IMR-90 (cell line): ENCODE measurements around the gene LTBP1. TPM values are rescaled to one million over a fixed set of nuclear protein-coding genes. Genes with fewer than 3 reads are reported as not detected.

ENCODE experiments used
- ATAC-seq: fragments of 200-7000 bp; cut with Tn5 transposase; 2 replicates; pipeline ENCODE4 v1.9.1; 2020; ENCODE audit warnings: low read depth, mild to moderate bottlenecking, moderate library complexity
- BruUV-seq: library from RNA; stranded (reverse); fragments of 400-500 nt; replicated peaks from 2 replicates; lab custom pipeline; 2021; lab: Mats Ljungman, UMichigan
- CTCF ChIA-PET: fragments of 300-600 bp; formaldehyde crosslinking; extraction: SDS; loops from one replicate; lab custom pipeline; 2021; ENCODE audit warnings: antibody characterized with exemption; lab: Yijun Ruan, JAX
- POLR2A ChIA-PET: fragments of 300-600 bp; sonication (Branson Sonifier 250); formaldehyde crosslinking; loops from one replicate; lab custom pipeline; 2022; ENCODE audit warnings: antibody characterized with exemption; ENCODE audit not compliant: unreplicated experiment; lab: Charles Lee
- DNase-seq: peaks from one replicate; pipeline ENCODE4 v3.0.0; 2013
- H2AFZ ChIP-seq: replicated peaks from 2 replicates; pipeline ENCODE3; 2013; ENCODE audit warnings: low read length, mild to moderate bottlenecking; ENCODE audit not compliant: poor library complexity
- H2AK5ac ChIP-seq: 2 replicates; pipeline ENCODE4 v1.6.1; 2013; ENCODE audit warnings: low read depth, low read length, inconsistent platforms
- H2AK9ac ChIP-seq: replicated peaks from 2 replicates; pipeline ENCODE3; 2013; ENCODE audit warnings: mild to moderate bottlenecking, low read depth, low read length, moderate library complexity; ENCODE audit not compliant: poor library complexity
- H2BK120ac ChIP-seq: 2 replicates; pipeline ENCODE4 v1.6.1; 2013; ENCODE audit warnings: low read depth, low read length, inconsistent platforms
- H2BK15ac ChIP-seq: 3 replicates; pipeline ENCODE4 v1.6.1; 2013; ENCODE audit warnings: low read depth, low read length, inconsistent platforms
- H2BK20ac ChIP-seq: 2 replicates; pipeline ENCODE4 v1.6.1; 2013; ENCODE audit warnings: low read depth, mild to moderate bottlenecking, inconsistent platforms, low read length, moderate library complexity
- H2BK5ac ChIP-seq: 2 replicates; pipeline ENCODE4 v1.6.1; 2013; ENCODE audit warnings: mild to moderate bottlenecking, low read depth, low read length, inconsistent platforms; ENCODE audit not compliant: poor library complexity, severe bottlenecking
- H3K14ac ChIP-seq: replicated peaks from 2 replicates; pipeline ENCODE4 v1.6.1; 2013; ENCODE audit warnings: low read depth, low read length, inconsistent platforms
- H3K18ac ChIP-seq: 2 replicates; pipeline ENCODE4 v1.6.1; 2013; ENCODE audit warnings: low read depth, low read length, control low read depth
- H3K23ac ChIP-seq: 2 replicates; pipeline ENCODE4 v1.6.1; 2013; ENCODE audit warnings: low read depth, low read length, inconsistent platforms
- H3K27ac ChIP-seq: 2 replicates; pipeline ENCODE4 v1.5.1; 2013; ENCODE audit warnings: mild to moderate bottlenecking, control low read depth, low read length; ENCODE audit not compliant: insufficient read depth
- H3K27me3 ChIP-seq: 2 replicates; pipeline ENCODE4 v1.6.1; 2013; ENCODE audit warnings: low read length; ENCODE audit not compliant: control insufficient read depth, insufficient read depth
- H3K36me3 ChIP-seq: 2 replicates; pipeline ENCODE4 v1.6.1; 2013; ENCODE audit warnings: low read length, mixed read lengths; ENCODE audit not compliant: control insufficient read depth, insufficient read depth
- H3K4ac ChIP-seq: 2 replicates; pipeline ENCODE4 v1.6.1; 2013; ENCODE audit warnings: low read depth, low read length, inconsistent platforms
- H3K4me1 ChIP-seq: 2 replicates; pipeline ENCODE4 v1.6.1; 2013; ENCODE audit warnings: low read length, mixed read lengths; ENCODE audit not compliant: control insufficient read depth, insufficient read depth
- H3K4me2 ChIP-seq: 2 replicates; pipeline ENCODE4 v1.6.1; 2013; ENCODE audit warnings: low read depth, mild to moderate bottlenecking, control low read depth, low read length, moderate library complexity
- H3K4me3 ChIP-seq: 2 replicates; pipeline ENCODE4 v1.5.1; 2013; ENCODE audit warnings: low read depth, mild to moderate bottlenecking, control low read depth, low read length, moderate library complexity; ENCODE audit not compliant: insufficient read depth
- H3K56ac ChIP-seq: 2 replicates; pipeline ENCODE4 v1.6.1; 2013; ENCODE audit warnings: low read length, inconsistent platforms; ENCODE audit not compliant: insufficient read depth; ENCODE audit errors: extremely low read depth
- H3K79me1 ChIP-seq, 2 experiments: 2 replicates each; pipeline ENCODE4 v1.6.1; 2013; ENCODE audit warnings: low read length in 2 of 2, inconsistent platforms in 1 of 2, low read depth in 1 of 2
- H3K9ac ChIP-seq: 2 replicates; pipeline ENCODE4 v1.6.1; 2013; ENCODE audit warnings: low read depth, low read length, control low read depth
- H3K9me1 ChIP-seq: 2 replicates; pipeline ENCODE4 v1.6.1; 2013; ENCODE audit warnings: low read length, inconsistent platforms; ENCODE audit not compliant: insufficient read depth
- H3K9me3 ChIP-seq: 2 replicates; pipeline ENCODE4 v1.6.1; 2013; ENCODE audit warnings: low read length; ENCODE audit not compliant: control insufficient read depth, insufficient read depth
- H4K20me1 ChIP-seq: 2 replicates; pipeline ENCODE4 v1.6.1; 2013; ENCODE audit warnings: low read length, inconsistent platforms; ENCODE audit not compliant: insufficient read depth
- H4K5ac ChIP-seq: 2 replicates; pipeline ENCODE4 v1.6.1; 2013; ENCODE audit warnings: mild to moderate bottlenecking, low read depth, low read length, control low read depth
- H4K8ac ChIP-seq, 2 experiments: 2 replicates each; pipeline ENCODE4 v1.6.1; 2013; ENCODE audit warnings: low read depth in 2 of 2, low read length in 2 of 2, control low read depth in 1 of 2, inconsistent platforms in 1 of 2
- H4K91ac ChIP-seq: 2 replicates; pipeline ENCODE4 v1.6.1; 2013; ENCODE audit warnings: low read depth, low read length, inconsistent platforms; ENCODE audit not compliant: insufficient read depth
- POLR2A ChIP-seq: IDR thresholded peaks from 2 replicates; pipeline ENCODE4 v1.6.1; 2012; ENCODE audit warnings: mild to moderate bottlenecking, low read depth, low read length
- SMC3 ChIP-seq: fragments of 150-350 bp; IDR thresholded peaks from 2 replicates; pipeline ENCODE4 v1.6.1; 2016; ENCODE audit warnings: low read depth, mild to moderate bottlenecking, antibody characterized with exemption, low read length, moderate library complexity
- WGBS, 2 experiments: methylation state at CpG; one replicate each; pipeline versions ENCODE4 v1.1.5 to v1.1.7; 2013; ENCODE audit warnings: missing lambda C conversion rate in 2 of 2; ENCODE audit not compliant: insufficient read length in 1 of 2; ENCODE audit errors: extremely low coverage in 2 of 2; 5-methylcytosine and 5-hydroxymethylcytosine counted together
- dilution Hi-C: fragments of 300-500 bp; cut with HindIII; formaldehyde crosslinking; loops from one replicate; pipeline ENCODE4 v1.14.3; 2018; ENCODE audit warnings: low sequenced_read_pairs; ENCODE audit not compliant: unreplicated experiment
- in situ Hi-C: fragments of 300-500 bp; cut with MboI; formaldehyde crosslinking; loops from 3 replicates; pipeline ENCODE4 v1.14.3; 2019; ENCODE audit warnings: low sequenced_read_pairs, inconsistent platforms, mixed read lengths
- intact Hi-C: fragments of 100-400 bp; cut with micrococcal nuclease; formaldehyde crosslinking; loops from 2 replicates; pipeline ENCODE4 v1.10.0; 2022
- polyA plus RNA-seq, 3 experiments: library from polyadenylated mRNA; depleted of rRNA; stranded (reverse); fragments of >200 nt; gene quantifications; 2 replicates each; pipeline ENCODE4 v1.2.3, GENCODE V29; 2012; ENCODE audit warnings: low replicate concordance in 1 of 3
- total RNA-seq: library from RNA; depleted of rRNA; stranded (reverse); fragments of >200 nt; gene quantifications from 2 replicates; pipeline ENCODE4 v1.2.3, GENCODE V29; 2012

The LTBP1 gene
- total and polyA plus RNA-seq, 2 of the 4 experiments (the other 2 are of a cell fraction): 235 to 326 TPM

DNA sequence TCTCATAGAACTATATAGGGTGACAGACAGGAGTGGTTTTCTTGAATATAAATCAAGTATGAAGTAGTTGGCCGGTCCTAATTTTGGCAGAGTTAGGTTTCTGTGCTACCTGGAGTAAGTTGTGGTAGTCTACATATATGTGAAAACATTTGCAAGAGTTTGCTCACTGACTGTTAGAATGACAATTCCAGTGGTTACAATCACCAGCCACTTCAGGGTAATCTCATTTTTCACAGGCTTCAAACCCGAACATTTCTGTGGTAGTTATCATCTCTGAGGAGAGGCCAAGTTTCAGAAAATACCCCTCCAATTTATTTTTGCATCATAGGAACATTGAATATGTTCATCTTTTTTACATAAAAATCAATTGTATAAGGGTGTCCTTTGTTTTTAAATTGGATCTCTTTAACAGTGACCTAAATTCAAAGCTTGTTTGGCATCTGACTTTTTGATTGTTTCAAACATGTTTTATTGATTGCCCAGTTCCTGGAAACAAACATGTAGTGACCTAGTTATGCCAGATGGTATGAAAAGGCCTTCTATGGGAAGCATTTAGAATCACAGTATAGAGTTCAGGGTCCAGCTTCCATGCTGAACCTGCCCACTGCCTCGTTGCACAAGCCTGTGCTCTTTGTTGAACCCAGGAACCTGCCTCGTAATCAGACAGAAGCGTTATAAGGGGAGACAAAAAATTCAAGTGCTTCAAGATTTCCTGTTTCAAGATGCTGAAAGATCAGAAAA is 250.6 kb downstream of the LTBP1 start:
- no peak overlapping the region for H3K14ac ChIP-seq
- intact Hi-C loops (no loop called here), in situ Hi-C loops (no loop called here), dilution Hi-C loops (no loop called here)
- H3K4me2 ChIP-seq: no peak overlapping the region
- no peak overlapping the region for H4K91ac ChIP-seq
- no peak overlapping the region for H2AK9ac ChIP-seq
- no peak overlapping the region for H3K56ac ChIP-seq
- ChIA-PET POLR2A (no interaction called here), CTCF (no interaction called here)
- no TSS peak for BruUV-seq
- no peaks in the 10 kb centered on the region for H3K27me3 ChIP-seq
- peaks cover 20% of the 10 kb centered on the region for H3K36me3 ChIP-seq
- no peak for DNase-seq
- no peak overlapping the region for H2AFZ ChIP-seq
- peaks cover 3% of the 10 kb centered on the region; the same call in 1 of the 2 replicates for H3K4me1 ChIP-seq
- no peak for ATAC-seq
- no CpG with 5 or more reads among the region's 5 CpGs for WGBS, 2 experiments
- H2BK15ac ChIP-seq: no peak overlapping the region
- H2BK5ac ChIP-seq: no peak overlapping the region
- no peaks in the 10 kb centered on the region for H3K9me3 ChIP-seq
- no peak overlapping the region for H3K4ac ChIP-seq
- H3K9me1 ChIP-seq: peaks cover 3% of the 10 kb centered on the region; the same call in 1 of the 2 replicates
- H3K79me1 ChIP-seq: peaks cover 8 to 27% of the 10 kb centered on the region in 2 experiments
- TF ChIP-seq SMC3 (no peak), POLR2A (no peak)
- H4K20me1 ChIP-seq: no peaks in the 10 kb centered on the region
- H4K8ac ChIP-seq: no peak overlapping the region
- H2AK5ac ChIP-seq: no peak overlapping the region
- no peak overlapping the region for H2BK20ac ChIP-seq
- H4K5ac ChIP-seq: no peak overlapping the region
- no peak overlapping the region for H3K18ac ChIP-seq
- no peak overlapping the region for H2BK120ac ChIP-seq
- no peak overlapping the region for H3K27ac ChIP-seq
- H3K23ac ChIP-seq: 0 out of 2 replicates have a peak overlapping the region, but pooled peaks have one; percentile 25
- H3K9ac ChIP-seq: no peak overlapping the region
- no peak overlapping the region for H3K4me3 ChIP-seq
